Common myeloid progenitor, CD34-positive (primary cell): ENCODE results near the gene CHKA.

Experiments used
- CTCF ChIA-PET: fragments of 350-600 bp; sonication (Branson Sonifier 250); formaldehyde crosslinking; loops from one replicate; lab custom pipeline; 2021; ENCODE audit warnings: antibody characterized with exemption; lab: Charles Lee
- POLR2A ChIA-PET: fragments of 350-600 bp; sonication (Branson Sonifier 250); formaldehyde crosslinking; loops from one replicate; lab custom pipeline; 2021; ENCODE audit warnings: antibody characterized with exemption; lab: Charles Lee
- DNase-seq, 3 donors: peaks; one replicate each; pipeline versions ENCODE4 v3.0.0 to v3.0.0-alpha.2; 2013
- H3K27ac ChIP-seq, 2 experiments: 1 replicate in 1 of 2; 2 replicates in 1 of 2; pipeline ENCODE4 v1.7.0; 2013; ENCODE audit warnings: inconsistent platforms in 2 of 2, low read length in 2 of 2, mild to moderate bottlenecking in 2 of 2, low read depth in 1 of 2, moderate library complexity in 1 of 2; ENCODE audit not compliant: severe bottlenecking in 2 of 2, insufficient read depth in 1 of 2, poor library complexity in 1 of 2
- H3K27me3 ChIP-seq, 5 experiments: replicated peaks in 2 of 5; 1 replicate in 3 of 5; 2 replicates in 2 of 5; pipeline versions ENCODE4 v1.6.1 to v1.7.0; 2013; ENCODE audit warnings: low read length in 4 of 5, mild to moderate bottlenecking in 2 of 5, moderate library complexity in 2 of 5, inconsistent platforms in 1 of 5; ENCODE audit not compliant: insufficient read depth in 5 of 5, control insufficient read depth in 4 of 5
- H3K36me3 ChIP-seq, 4 experiments: 1 replicate in 2 of 4; 2 replicates in 2 of 4; pipeline versions ENCODE4 v1.6.1 to v1.7.0; 2013; ENCODE audit warnings: low read length in 3 of 4, control low read depth in 1 of 4, mild to moderate bottlenecking in 1 of 4; ENCODE audit not compliant: control insufficient read depth in 4 of 4, insufficient read depth in 4 of 4
- H3K4me1 ChIP-seq, 4 experiments: 1 replicate in 3 of 4; 2 replicates in 1 of 4; pipeline versions ENCODE4 v1.6.1 to v1.7.1; 2013; ENCODE audit warnings: low read length in 3 of 4, mild to moderate bottlenecking in 3 of 4, control low read depth in 1 of 4, inconsistent platforms in 1 of 4, moderate library complexity in 1 of 4; ENCODE audit not compliant: control insufficient read depth in 4 of 4, insufficient read depth in 4 of 4; ENCODE audit errors: control extremely low read depth in 1 of 4
- H3K4me3 ChIP-seq, 7 experiments: 1 replicate in 4 of 7; 2 replicates in 3 of 7; pipeline versions ENCODE4 v1.5.1 to v1.7.0; 2013; ENCODE audit warnings: mild to moderate bottlenecking in 7 of 7, low read length in 6 of 7, moderate library complexity in 6 of 7, inconsistent platforms in 2 of 7, low read depth in 2 of 7, control low read depth in 1 of 7; ENCODE audit not compliant: insufficient read depth in 4 of 7, control insufficient read depth in 1 of 7; ENCODE audit errors: extremely low read depth in 1 of 7
- H3K9me3 ChIP-seq, 5 experiments: 1 replicate in 4 of 5; 2 replicates in 1 of 5; pipeline versions ENCODE4 v1.6.1 to v1.7.1; 2013; ENCODE audit warnings: low read length in 4 of 5, mild to moderate bottlenecking in 2 of 5, inconsistent platforms in 1 of 5, low read depth in 1 of 5, moderate library complexity in 1 of 5; ENCODE audit not compliant: control insufficient read depth in 4 of 5, insufficient read depth in 2 of 5; ENCODE audit errors: control extremely low read depth in 1 of 5
- WGBS: methylation state at CpG from one replicate; pipeline ENCODE4 v1.1.5; 2013; ENCODE audit not compliant: insufficient coverage; 5-methylcytosine and 5-hydroxymethylcytosine counted together

Gene CHKA

DNA sequence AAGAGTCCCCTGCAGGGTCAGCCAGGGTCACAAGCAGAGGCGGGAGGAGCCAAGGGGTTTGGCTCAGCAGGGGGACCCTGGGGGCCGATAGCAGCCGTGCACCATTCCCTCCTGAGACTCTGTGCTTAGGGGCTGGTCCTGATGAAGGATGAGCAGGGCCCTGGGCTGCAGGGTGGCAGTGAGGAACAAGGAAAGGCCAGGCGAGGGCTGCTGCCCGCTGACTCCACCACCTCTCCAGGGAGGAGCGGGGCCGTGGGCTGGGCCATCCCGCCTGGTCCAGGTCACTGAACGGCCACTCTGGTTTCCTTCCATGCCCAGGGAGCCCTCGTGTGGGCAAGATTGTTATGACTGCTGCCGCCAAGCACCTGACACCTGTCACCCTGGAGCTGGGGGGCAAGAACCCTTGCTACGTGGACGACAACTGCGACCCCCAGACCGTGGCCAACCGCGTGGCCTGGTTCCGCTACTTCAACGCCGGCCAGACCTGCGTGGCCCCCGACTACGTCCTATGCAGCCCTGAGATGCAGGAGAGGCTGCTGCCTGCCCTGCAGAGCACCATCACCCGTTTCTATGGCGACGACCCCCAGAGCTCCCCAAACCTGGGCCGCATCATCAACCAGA, 99.9 kb downstream of the CHKA start:
- DNase-seq = no peak
- Histone ChIP-seq H3K9me3 (peaks cover 0 to 10% (median 0%) of the 10 kb centered on the region in 5 experiments), H3K36me3 (peaks cover 0 to 38% (median 5%) of the 10 kb centered on the region in 4 experiments), H3K4me1 (no peaks in the 10 kb centered on the region), H3K27ac (no peak overlapping the region), H3K27me3 (no peaks in the 10 kb centered on the region), H3K4me3 (no peak overlapping the region)
- 92% methylated on average over 18 of the region's 27 CpGs for WGBS
- ChIA-PET CTCF (interaction anchor here (3.2 kb wide), 1 partner anchor 11 kb away, joined by 13 read pairs; the partner anchor contains the start of gene ALDH3B1), POLR2A (interaction anchor here (1.3 kb wide), 1 partner anchor 16 kb away, joined by 4 read pairs; no protein-coding TSS in a partner anchor)

DNA sequence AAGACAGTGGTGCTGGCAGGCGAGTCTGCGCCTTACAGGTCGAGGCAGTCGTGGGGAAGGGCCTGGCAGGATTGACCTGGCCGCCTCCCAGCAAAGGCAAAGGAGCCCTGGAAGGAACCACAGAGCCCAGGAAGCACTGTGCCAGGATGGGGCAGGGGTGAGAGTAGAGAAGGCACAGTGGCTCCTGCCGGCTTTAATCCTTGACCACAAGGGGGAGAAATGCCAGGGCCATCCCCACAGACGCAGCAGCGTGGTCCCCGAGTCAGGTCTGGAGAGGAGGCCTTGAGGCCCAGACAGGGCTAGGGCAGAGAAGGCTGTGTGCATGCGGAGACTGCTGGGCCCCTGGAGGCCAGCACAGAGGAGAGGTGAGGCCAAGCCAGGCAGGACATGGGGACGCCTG, 100.6 kb downstream of the CHKA start:
- WGBS = 83% methylated on average over 10 of the region's 11 CpGs
- H3K27ac ChIP-seq = no peak overlapping the region
- H3K36me3 ChIP-seq = peaks cover 0 to 31% (median 3%) of the 10 kb centered on the region in 4 experiments
- DNase-seq = no peak
- POLR2A ChIA-PET = no interaction called here
- no peaks in the 10 kb centered on the region for H3K27me3 ChIP-seq
- no peak overlapping the region for H3K4me3 ChIP-seq
- peaks cover 0 to 10% (median 0%) of the 10 kb centered on the region in 5 experiments for H3K9me3 ChIP-seq
- no peaks in the 10 kb centered on the region for H3K4me1 ChIP-seq
- CTCF ChIA-PET = interaction anchor here (3.2 kb wide), 1 partner anchor 10 kb away, joined by 13 read pairs; the partner anchor contains the start of gene ALDH3B1

DNA sequence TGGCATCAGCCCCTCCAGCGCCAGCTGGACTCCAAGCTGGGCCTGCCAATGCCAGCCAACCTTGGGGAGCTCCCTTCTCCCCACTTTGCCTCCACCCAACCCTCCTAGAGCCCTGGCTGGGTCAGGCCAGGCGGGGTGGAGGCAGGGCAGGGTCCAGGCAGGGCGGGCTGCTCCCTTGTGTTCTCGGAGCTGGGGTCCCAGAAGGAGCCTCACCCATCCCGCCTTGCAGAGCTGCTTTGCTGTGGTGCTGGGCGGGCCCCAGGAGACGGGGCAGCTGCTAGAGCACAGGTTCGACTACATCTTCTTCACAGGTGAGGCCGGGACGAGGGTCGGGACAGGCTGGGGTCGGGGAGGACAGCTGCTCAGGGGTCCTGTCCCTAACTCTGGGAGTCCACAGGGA, 101.7 kb downstream of the CHKA start:
- DNase-seq = no peak
- Histone ChIP-seq H3K4me1 (peaks cover 0 to 6% (median 5%) of the 10 kb centered on the region in 4 experiments), H3K27me3 (no peaks in the 10 kb centered on the region), H3K9me3 (peaks cover 0 to 3% (median 0%) of the 10 kb centered on the region in 5 experiments), H3K36me3 (peaks cover 0 to 20% (median under 1%) of the 10 kb centered on the region in 4 experiments), H3K4me3 (no peak overlapping the region), H3K27ac (no peak overlapping the region)
- WGBS = 93% methylated on average over 8 of the region's 12 CpGs
- POLR2A ChIA-PET = interaction anchor here (0.9 kb wide), 1 partner anchor 9 kb away, joined by 4 read pairs; the partner anchor contains the start of gene ALDH3B1
- CTCF ChIA-PET = interaction anchor here (3.2 kb wide), 1 partner anchor 9 kb away, joined by 13 read pairs; the partner anchor contains the start of gene ALDH3B1

DNA sequence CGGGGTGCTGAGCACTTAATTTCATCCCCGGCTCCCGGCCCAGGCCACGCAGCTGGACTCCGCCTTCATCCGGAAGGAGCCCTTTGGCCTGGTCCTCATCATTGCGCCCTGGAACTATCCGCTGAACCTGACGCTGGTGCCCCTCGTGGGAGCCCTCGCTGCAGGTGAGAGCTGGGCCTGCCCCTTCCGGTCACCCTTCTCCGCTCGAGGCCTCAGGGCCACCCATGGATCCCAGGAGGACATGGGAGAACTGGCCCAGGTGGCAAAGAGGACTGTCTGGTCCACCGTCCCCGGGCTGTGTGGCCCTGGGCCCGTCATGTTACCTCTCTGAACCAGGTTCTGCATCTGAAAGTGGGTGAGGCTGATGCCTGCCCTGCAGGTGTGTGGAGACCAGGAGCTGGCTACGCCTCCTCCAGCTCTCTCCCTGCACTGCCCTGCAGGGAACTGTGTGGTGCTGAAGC, 102.4 kb downstream of the CHKA start:
- peaks cover 0 to 13% (median 8%) of the 10 kb centered on the region in 4 experiments for H3K4me1 ChIP-seq
- CTCF ChIA-PET = interaction anchor here (0.7 to 3.2 kb wide), 2 partner anchors 9 to 60 kb away, joined by 3 to 13 read pairs; partner anchors contain the start of gene ALDH3B1
- DNase-seq = no peak
- H3K9me3 ChIP-seq = no peaks in the 10 kb centered on the region
- POLR2A ChIA-PET = interaction anchor here (0.9 kb wide), 1 partner anchor 8 kb away, joined by 4 read pairs; the partner anchor contains the start of gene ALDH3B1
- 98% methylated on average over 16 of the region's 18 CpGs for WGBS
- H3K4me3 ChIP-seq = no peak overlapping the region
- peaks cover 0 to 15% (median under 1%) of the 10 kb centered on the region in 4 experiments for H3K36me3 ChIP-seq
- no peaks in the 10 kb centered on the region for H3K27me3 ChIP-seq
- H3K27ac ChIP-seq = no peak overlapping the region

DNA sequence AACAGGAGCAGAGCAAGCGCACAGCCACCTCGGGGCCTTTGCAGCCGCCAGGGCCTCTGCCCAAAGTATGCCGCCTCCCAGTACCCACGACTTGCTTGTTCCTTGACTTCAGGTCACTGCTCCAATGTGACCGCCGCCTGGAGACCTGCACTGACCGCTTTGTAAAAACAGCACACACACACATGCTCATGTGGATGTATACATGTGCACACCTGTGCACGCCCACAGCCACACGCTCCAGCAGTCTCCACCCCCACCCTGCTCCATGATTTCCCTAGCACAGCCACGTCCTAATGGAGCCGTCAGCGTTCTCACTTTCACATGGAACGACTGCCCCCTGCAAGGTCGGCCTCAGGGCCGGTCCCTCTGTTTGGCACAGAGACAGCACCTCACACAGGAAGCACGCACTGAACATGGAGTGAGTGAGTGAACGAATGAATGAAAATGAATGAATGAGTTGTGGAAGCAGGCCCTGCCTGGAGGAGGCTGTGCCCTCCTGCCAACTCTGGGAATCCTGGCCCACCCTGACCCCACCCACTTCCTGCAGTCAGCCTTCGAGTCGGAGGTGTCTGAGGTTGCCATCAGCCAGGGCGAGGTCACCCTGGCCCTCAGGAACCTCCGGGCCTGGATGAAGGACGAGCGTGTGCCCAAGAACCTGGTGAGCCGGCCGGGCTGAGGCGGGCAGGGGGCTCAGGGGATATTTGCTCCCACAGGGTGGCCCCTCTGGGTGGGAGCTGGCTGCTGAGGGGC, 103.0 kb downstream of the CHKA start:
- Histone ChIP-seq H3K27ac (no peak overlapping the region), H3K36me3 (peaks cover 0 to 11% (median under 1%) of the 10 kb centered on the region in 4 experiments), H3K9me3 (no peaks in the 10 kb centered on the region), H3K4me1 (peaks cover 0 to 19% (median 11%) of the 10 kb centered on the region in 4 experiments), H3K4me3 (no peak overlapping the region), H3K27me3 (no peaks in the 10 kb centered on the region)
- no peak for DNase-seq
- ChIA-PET POLR2A (no interaction called here), CTCF (interaction anchor here (3.2 kb wide), 1 partner anchor 8 kb away, joined by 13 read pairs; the partner anchor contains the start of gene ALDH3B1)
- 96% methylated on average over 20 of the region's 27 CpGs for WGBS

DNA sequence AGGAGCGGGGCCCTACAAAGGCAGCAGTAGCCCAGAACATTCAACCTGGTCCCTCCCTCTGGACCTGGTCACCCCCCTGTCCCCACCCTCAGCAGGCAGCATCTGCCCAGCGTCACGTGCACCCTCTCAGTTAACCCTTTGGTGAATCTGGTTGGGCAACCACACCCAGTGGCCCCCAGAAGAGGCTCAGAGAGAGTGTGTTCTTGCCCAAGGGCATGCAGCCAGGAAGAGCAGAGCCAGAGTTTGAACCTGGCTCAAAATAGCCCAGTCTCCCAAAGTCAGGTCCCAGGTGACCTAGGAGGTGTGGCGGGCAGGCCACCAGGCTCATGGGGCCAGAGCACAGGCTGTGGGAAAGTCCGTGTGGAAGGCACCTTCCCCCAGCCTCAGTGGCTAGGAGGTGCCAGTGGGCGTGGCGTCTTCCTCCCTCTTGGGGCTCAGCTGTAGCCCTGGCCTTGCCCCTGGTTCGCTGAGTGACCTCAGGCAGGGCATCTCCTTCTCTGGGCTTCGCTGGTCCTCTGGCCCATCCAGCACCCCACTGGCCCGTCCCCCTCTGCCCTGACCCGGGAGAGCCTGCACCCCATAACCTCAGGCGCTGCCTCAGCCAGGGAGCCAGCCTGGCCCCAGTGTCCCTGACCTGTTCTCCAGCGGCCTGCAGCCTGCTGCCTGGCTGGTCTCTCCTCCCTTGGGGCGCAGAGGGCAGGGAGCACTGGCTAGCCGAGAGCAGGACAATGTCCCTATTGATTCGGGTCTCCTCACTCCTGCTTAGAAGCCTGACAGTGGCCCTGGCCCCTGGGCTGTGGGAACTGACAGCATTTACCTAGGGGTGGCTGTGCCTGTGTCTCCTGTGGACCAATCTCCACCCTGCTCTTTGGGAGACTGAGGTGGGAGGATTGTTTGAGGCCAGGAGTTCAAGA, 104.0 kb downstream of the CHKA start:
- POLR2A ChIA-PET = no interaction called here

More for the DNA sequence above, 104.0 kb downstream of the CHKA start:
- no peak overlapping the region for H3K27ac ChIP-seq
- WGBS = 84% methylated on average over 12 of the region's 16 CpGs
- peaks cover 0 to 29% (median 17%) of the 10 kb centered on the region in 4 experiments for H3K4me1 ChIP-seq
- no peaks in the 10 kb centered on the region for H3K9me3 ChIP-seq
- H3K27me3 ChIP-seq = no peaks in the 10 kb centered on the region
- peaks cover 0 to 4% (median under 1%) of the 10 kb centered on the region in 4 experiments for H3K36me3 ChIP-seq
- H3K4me3 ChIP-seq = no peak overlapping the region
- CTCF ChIA-PET = no interaction called here
- no peak for DNase-seq
